Tibial nerve (tissue), 4 donors: Measurements from ENCODE around the gene SERINC5. TPM values are rescaled to one million over a fixed set of nuclear protein-coding genes. Genes with fewer than 3 reads are reported as not detected.

Experiments used
- DNase-seq, 2 donors: peaks; one replicate each; pipeline ENCODE4 v3.0.0-alpha.2; 2019; ENCODE audit warnings: low spot score in 2 of 2
- H3K27ac ChIP-seq, 4 donors: fragments of 200-600 bp; sonication (generic) in 3 of 4; one replicate each; pipeline ENCODE4 v1.5.1; 2017 to 2019; ENCODE audit warnings: mild to moderate bottlenecking in 1 of 4
- H3K27me3 ChIP-seq, 2 donors: fragments of 200-600 bp; sonication (generic) in 1 of 2; one replicate each; pipeline versions ENCODE4 v1.5.1 to v1.6.0; 2017 to 2019
- H3K36me3 ChIP-seq, 3 donors: fragments of 200-600 bp; sonication (generic); one replicate each; pipeline ENCODE4 v1.5.1; 2018 to 2019
- H3K4me1 ChIP-seq, 4 donors: fragments of 200-600 bp; sonication (generic) in 3 of 4; one replicate each; pipeline ENCODE4 v1.5.1; 2017 to 2019
- H3K4me3 ChIP-seq, 4 donors: fragments of 200-600 bp; sonication (generic) in 3 of 4; one replicate each; pipeline ENCODE4 v1.5.1; 2017 to 2019; ENCODE audit warnings: mild to moderate bottlenecking in 1 of 4, moderate library complexity in 1 of 4
- H3K9me3 ChIP-seq, 4 donors: fragments of 200-600 bp; sonication (generic) in 3 of 4; one replicate each; pipeline ENCODE4 v1.5.1; 2017 to 2019
- EP300 ChIP-seq, 2 donors: sonication (generic); formaldehyde crosslinking; IDR thresholded peaks; one replicate each; pipeline ENCODE4 v1.6.1; 2017; ENCODE audit warnings: antibody characterized with exemption in 2 of 2, mild to moderate bottlenecking in 1 of 2
- POLR2A ChIP-seq, 2 donors: fragments of 450-650 bp; IDR thresholded peaks; one replicate each; pipeline ENCODE4 v1.6.1; 2017; ENCODE audit warnings: antibody characterized with exemption in 2 of 2, mild to moderate bottlenecking in 2 of 2, moderate library complexity in 2 of 2
- WGBS, 2 donors: methylation state at CpG; one replicate each; pipeline ENCODE4 v1.1.5; 2018; 5-methylcytosine and 5-hydroxymethylcytosine counted together
- total RNA-seq, 4 donors: library from RNA; depleted of rRNA; stranded (reverse); fragments of >200 nt; gene quantifications; one replicate each; pipeline ENCODE4 v1.1.0, GENCODE V29; 2016
- TF ChIP-seq, protein P1 (sequence below), 5 experiments: fragments of 200-600 bp in 3 of 5; fragments of 450-650 bp in 2 of 5; sonication (generic) in 3 of 5; IDR thresholded peaks; one replicate each; pipeline ENCODE4 v1.5.1; 2016 to 2019; ENCODE audit warnings: antibody characterized with exemption in 5 of 5, mild to moderate bottlenecking in 3 of 5, moderate library complexity in 2 of 5

SERINC5 gene
- total RNA-seq, 4 donors from 2014 or later: 29.1 to 35.8 (median 32.3) TPM

- DNase-seq: peak in 1 of 2 donors; percentile 47
- peaks cover 0 to 14% (median 4%) of the 10 kb centered on the region in 4 donors for H3K4me1 ChIP-seq
- TF ChIP-seq EP300 (IDR thresholded peaks at IDR 0.05): peak; percentile 67 to 76
- TF ChIP-seq, protein P1, sequence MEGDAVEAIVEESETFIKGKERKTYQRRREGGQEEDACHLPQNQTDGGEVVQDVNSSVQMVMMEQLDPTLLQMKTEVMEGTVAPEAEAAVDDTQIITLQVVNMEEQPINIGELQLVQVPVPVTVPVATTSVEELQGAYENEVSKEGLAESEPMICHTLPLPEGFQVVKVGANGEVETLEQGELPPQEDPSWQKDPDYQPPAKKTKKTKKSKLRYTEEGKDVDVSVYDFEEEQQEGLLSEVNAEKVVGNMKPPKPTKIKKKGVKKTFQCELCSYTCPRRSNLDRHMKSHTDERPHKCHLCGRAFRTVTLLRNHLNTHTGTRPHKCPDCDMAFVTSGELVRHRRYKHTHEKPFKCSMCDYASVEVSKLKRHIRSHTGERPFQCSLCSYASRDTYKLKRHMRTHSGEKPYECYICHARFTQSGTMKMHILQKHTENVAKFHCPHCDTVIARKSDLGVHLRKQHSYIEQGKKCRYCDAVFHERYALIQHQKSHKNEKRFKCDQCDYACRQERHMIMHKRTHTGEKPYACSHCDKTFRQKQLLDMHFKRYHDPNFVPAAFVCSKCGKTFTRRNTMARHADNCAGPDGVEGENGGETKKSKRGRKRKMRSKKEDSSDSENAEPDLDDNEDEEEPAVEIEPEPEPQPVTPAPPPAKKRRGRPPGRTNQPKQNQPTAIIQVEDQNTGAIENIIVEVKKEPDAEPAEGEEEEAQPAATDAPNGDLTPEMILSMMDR (IDR thresholded peaks at IDR 0.05): peak in 2 of 5 experiments; percentile 20 to 35
- TF ChIP-seq POLR2A (IDR thresholded peaks at IDR 0.05): no peak
- no peaks in the 10 kb centered on the region for H3K9me3 ChIP-seq
- no peaks in the 10 kb centered on the region for H3K27me3 ChIP-seq
- 34% methylated on average over 4 of the region's 4 CpGs for WGBS, 2 donors
- no peak overlapping the region for H3K4me3 ChIP-seq
- peak overlapping the region in 1 of 4 donors; percentile 37 for H3K27ac ChIP-seq
- H3K36me3 ChIP-seq: no peaks in the 10 kb centered on the region
These were observed 129.8 kb downstream of the SERINC5 start for GRCh38 chr5:80125962-80126480.

DNA sequence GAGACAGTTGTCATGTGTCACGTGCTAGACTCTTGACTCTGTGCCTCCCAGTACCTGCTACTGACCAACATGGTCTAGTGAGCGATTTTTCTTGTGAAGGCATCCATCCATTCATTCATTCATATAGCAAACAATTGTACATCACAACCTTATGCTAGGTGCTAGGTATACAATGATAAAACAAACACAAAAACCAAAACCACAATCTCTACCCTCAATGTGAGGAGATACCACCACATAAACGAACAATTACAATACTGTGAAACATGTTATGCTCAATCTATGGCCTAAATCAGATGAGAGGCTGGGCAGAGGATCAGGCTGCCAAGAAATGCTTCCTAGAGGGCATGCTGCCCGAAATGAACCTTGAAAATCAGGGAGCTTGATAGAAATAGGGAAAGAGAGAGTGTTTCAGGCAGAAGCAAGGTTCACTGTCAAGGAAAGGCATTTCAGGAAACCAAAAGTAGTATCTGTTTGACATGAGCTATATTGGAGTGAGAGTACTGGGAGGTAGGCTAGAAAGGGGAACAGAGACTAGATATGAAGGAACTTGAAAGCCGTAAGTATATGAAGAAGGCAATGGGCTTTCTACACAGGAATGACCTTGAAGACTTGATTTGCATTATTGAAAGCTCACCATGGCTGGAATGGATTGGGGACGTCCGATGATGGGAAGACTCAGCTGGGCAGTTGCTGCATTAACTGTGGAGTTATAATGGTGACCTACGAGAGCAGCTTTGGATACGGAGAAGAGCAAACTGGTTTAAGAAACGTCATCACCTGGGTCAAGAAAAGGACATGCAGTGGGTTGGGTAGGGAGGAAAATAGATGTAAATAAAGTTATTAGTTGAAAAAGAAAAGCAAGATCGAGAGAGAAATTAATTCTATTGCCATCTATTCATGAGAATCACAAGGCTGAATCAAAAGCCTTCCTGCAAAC lies 130.6 kb downstream of the SERINC5 start:
- Histone ChIP-seq H3K4me3 (no peak overlapping the region), H3K27ac (peak overlapping the region in 2 of 4 donors; percentile 63 to 72), H3K4me1 (peaks cover 0 to 14% (median 4%) of the 10 kb centered on the region in 4 donors), H3K27me3 (no peaks in the 10 kb centered on the region), H3K9me3 (no peaks in the 10 kb centered on the region), H3K36me3 (no peaks in the 10 kb centered on the region)
- TF ChIP-seq EP300 (IDR thresholded peaks at IDR 0.05): no peak
- TF ChIP-seq, protein P1 (IDR thresholded peaks at IDR 0.05): no peak
- TF ChIP-seq POLR2A (IDR thresholded peaks at IDR 0.05): no peak
- DNase-seq: no peak
- WGBS, 2 donors: 82 to 83% methylated on average over 11 of the region's 11 CpGs

- TF ChIP-seq, protein P1 (IDR thresholded peaks at IDR 0.05): no peak
- TF ChIP-seq POLR2A (IDR thresholded peaks at IDR 0.05): no peak
- no peak for TF ChIP-seq EP300 (IDR thresholded peaks at IDR 0.05)
- Histone ChIP-seq H3K4me1 (peaks cover 0 to 14% (median 4%) of the 10 kb centered on the region in 4 donors), H3K36me3 (no peaks in the 10 kb centered on the region), H3K27ac (peak overlapping the region in 1 of 4 donors; percentile 72), H3K27me3 (no peaks in the 10 kb centered on the region), H3K9me3 (no peaks in the 10 kb centered on the region), H3K4me3 (no peak overlapping the region)
- no peak for DNase-seq
- whole genome bisulfite sequencing, 2 donors: 89% methylated on average over 9 of the region's 9 CpGs
These were observed 131.5 kb downstream of the SERINC5 start for GRCh38 chr5:80124121-80124918.

- no peak for TF ChIP-seq POLR2A (IDR thresholded peaks at IDR 0.05)
- TF ChIP-seq EP300 (IDR thresholded peaks at IDR 0.05): peak in 1 of 2 donors; percentile 81
- TF ChIP-seq, protein P1 (IDR thresholded peaks at IDR 0.05): no peak
- peak in 1 of 2 donors; percentile 28 for DNase-seq
- Histone ChIP-seq H3K36me3 (no peaks in the 10 kb centered on the region), H3K4me3 (no peak overlapping the region), H3K27ac (no peak overlapping the region), H3K27me3 (no peaks in the 10 kb centered on the region), H3K9me3 (no peaks in the 10 kb centered on the region), H3K4me1 (peaks cover 0 to 14% (median 1%) of the 10 kb centered on the region in 4 donors)
- 67 to 81% methylated on average over 2 of the region's 2 CpGs for WGBS, 2 donors
These were observed 133.3 kb downstream of the SERINC5 start for GRCh38 chr5:80122579-80122978.
